GM23248 (cell line): ENCODE results near the gene TMEM163.

ENCODE experiments used
- EZH2 ChIP-seq: fragments of 200-600 bp; sonication (generic); IDR thresholded peaks from 2 replicates; pipeline ENCODE4 v1.6.1; 2018; ENCODE audit warnings: antibody characterized with exemption, mild to moderate bottlenecking; ENCODE audit not compliant: insufficient read depth, poor library complexity, severe bottlenecking
- EZH2phosphoT487 ChIP-seq: fragments of 200-600 bp; sonication (generic); IDR thresholded peaks from 2 replicates; pipeline ENCODE4 v1.6.1; 2018; ENCODE audit warnings: antibody characterized with exemption, moderate library complexity, mild to moderate bottlenecking, low read depth; ENCODE audit not compliant: insufficient read depth

GRCh38 chr2:134603966-134604365, 114.8 kb downstream of the TMEM163 start:
- no peak for TF ChIP-seq EZH2
- no peak for TF ChIP-seq EZH2phosphoT487
